GM12878 (cell line): ENCODE measurements around the gene MLPH. TPM values are rescaled to one million over a fixed set of nuclear protein-coding genes. Genes with fewer than 3 reads are reported as not detected.

Source experiments
- ATAC-seq: fragments of 200-7000 bp; cut with Tn5 transposase; 3 replicates; pipeline ENCODE4 v1.9.1; 2020; ENCODE audit warnings: mild to moderate bottlenecking, moderate library complexity
- BruUV-seq: library from RNA; stranded (reverse); fragments of 400-500 nt; replicated peaks from 2 replicates; lab custom pipeline; 2021; lab: Mats Ljungman, UMichigan
- CTCF ChIA-PET: fragments of 300-600 bp; sonication (Branson Sonifier 250); formaldehyde crosslinking; extraction: SDS; loops from one replicate; lab custom pipeline; 2021; ENCODE audit warnings: inconsistent platforms; lab: Yijun Ruan, JAX
- POLR2A ChIA-PET: fragments of 350-600 bp; formaldehyde crosslinking; extraction: SDS; loops from one replicate; lab custom pipeline; 2021; ENCODE audit warnings: inconsistent platforms; lab: Charles Lee
- RAD21 ChIA-PET: fragments of 300-600 bp; sonication (Branson Sonifier 250); formaldehyde crosslinking; loops from one replicate; lab custom pipeline; 2023; ENCODE audit warnings: antibody characterized with exemption; ENCODE audit not compliant: unreplicated experiment; lab: Charles Lee
- SMC1A ChIA-PET: fragments of 300-600 bp; sonication (Branson Sonifier 250); formaldehyde crosslinking; loops from one replicate; lab custom pipeline; 2023; ENCODE audit not compliant: unreplicated experiment, uncharacterized antibody; lab: Charles Lee
- DNase-seq: peaks from one replicate; pipeline ENCODE4 v3.0.0-alpha.2; 2011; ENCODE audit warnings: low read depth, low spot score
- FAIRE-seq: peaks from 3 replicates; lab custom pipeline; 2011; peaks lifted over from hg19 to GRCh38; lab: Jason Lieb, UNC
- H2AFZ ChIP-seq: 2 replicates; pipeline ENCODE4 v1.6.0; 2011; ENCODE audit warnings: low read depth, low read length, control low read depth; ENCODE audit not compliant: control insufficient read depth
- H3K27ac ChIP-seq: 2 replicates; pipeline ENCODE4 v1.5.1; 2011; ENCODE audit warnings: control low read depth; ENCODE audit not compliant: control insufficient read depth, insufficient read depth
- H3K27me3 ChIP-seq, 2 experiments: replicated peaks in 1 of 2; 2 replicates each; pipeline versions ENCODE4 v1.6.0 to v1.6.1; 2011; ENCODE audit warnings: low read length in 1 of 2; ENCODE audit not compliant: control insufficient read depth in 2 of 2, insufficient read depth in 2 of 2
- H3K36me3 ChIP-seq, 2 experiments: 2 replicates each; pipeline ENCODE4 v1.5.1; 2011; ENCODE audit warnings: low read length in 1 of 2; ENCODE audit not compliant: control insufficient read depth in 2 of 2, insufficient read depth in 2 of 2
- H3K4me1 ChIP-seq: 2 replicates; pipeline ENCODE4 v1.6.1; 2011; ENCODE audit warnings: mild to moderate bottlenecking, low read length, moderate library complexity, mixed read lengths; ENCODE audit not compliant: control insufficient read depth, insufficient read depth
- H3K4me2 ChIP-seq: 2 replicates; pipeline ENCODE4 v1.6.0; 2011; ENCODE audit warnings: control low read depth; ENCODE audit not compliant: control insufficient read depth, insufficient read depth
- H3K4me3 ChIP-seq: fragments of 200-600 bp; sonication (generic); 2 replicates; pipeline ENCODE4 v1.5.1; 2016
- H3K79me2 ChIP-seq: 2 replicates; pipeline ENCODE4 v1.6.0; 2011; ENCODE audit warnings: low read length; ENCODE audit not compliant: control insufficient read depth, insufficient read depth
- H3K9ac ChIP-seq: 2 replicates; pipeline ENCODE4 v1.8.0; 2011; ENCODE audit warnings: low read length, control low read depth, mixed read lengths; ENCODE audit not compliant: control insufficient read depth, insufficient read depth
- H3K9me3 ChIP-seq: replicated peaks from 3 replicates; pipeline ENCODE4 v1.5.1; 2011; ENCODE audit warnings: mild to moderate bottlenecking, low read length; ENCODE audit not compliant: control insufficient read depth, insufficient read depth
- H4K20me1 ChIP-seq: 2 replicates; pipeline ENCODE4 v1.6.0; 2011; ENCODE audit not compliant: control insufficient read depth, insufficient read depth
- BCL11A ChIP-seq: IDR thresholded peaks from 2 replicates; pipeline ENCODE4 v1.6.1; 2011; ENCODE audit warnings: low read depth, low read length
- BMI1 ChIP-seq: fragments of 450-650 bp; IDR thresholded peaks from 2 replicates; pipeline ENCODE4 v1.6.1; 2016; ENCODE audit warnings: mild to moderate bottlenecking, moderate library complexity, borderline replicate concordance
- CHD1 ChIP-seq: IDR thresholded peaks from 2 replicates; pipeline ENCODE4 v1.6.1; 2012; ENCODE audit warnings: low read depth, low read length, improper control_type of control experiment
- CREB1 ChIP-seq: IDR thresholded peaks from 2 replicates; pipeline ENCODE4 v1.6.1; 2012; ENCODE audit warnings: low read depth, mild to moderate bottlenecking, inconsistent platforms
- GATAD2B ChIP-seq: fragments of 450-650 bp; conservative IDR thresholded peaks from 2 replicates; pipeline ENCODE4 v1.6.1; 2017; ENCODE audit warnings: low read depth, mild to moderate bottlenecking, moderate library complexity
- IKZF1 ChIP-seq: fragments of 450-650 bp; conservative IDR thresholded peaks from 2 replicates; pipeline ENCODE4 v1.6.1; 2017; ENCODE audit warnings: antibody characterized with exemption, mild to moderate bottlenecking
- JUNB ChIP-seq: IDR thresholded peaks from 2 replicates; pipeline ENCODE4 v1.6.1; 2016; ENCODE audit warnings: antibody characterized with exemption, mild to moderate bottlenecking
- MTA2 ChIP-seq: fragments of 450-650 bp; IDR thresholded peaks from 2 replicates; pipeline ENCODE4 v1.6.1; 2016; ENCODE audit warnings: low read depth, mild to moderate bottlenecking, moderate library complexity
- MTA3 ChIP-seq: IDR thresholded peaks from 2 replicates; pipeline ENCODE4 v1.6.1; 2012; ENCODE audit warnings: low read length, inconsistent platforms, borderline replicate concordance
- RELA ChIP-seq: fragments of 450-650 bp; IDR thresholded peaks from 2 replicates; pipeline ENCODE4 v1.8.0; 2014; ENCODE audit warnings: borderline replicate concordance; ENCODE audit not compliant: partially characterized antibody
- SMAD1 ChIP-seq: fragments of 450-650 bp; IDR thresholded peaks from 2 replicates; pipeline ENCODE4 v1.6.1; 2018; ENCODE audit warnings: mild to moderate bottlenecking, low read depth; ENCODE audit not compliant: partially characterized antibody
- SP1 ChIP-seq: IDR thresholded peaks from one replicate; pipeline ENCODE4 v1.6.1; 2011; ENCODE audit warnings: low read depth, low read length
- SUPT20H ChIP-seq: IDR thresholded peaks from 2 replicates; pipeline ENCODE4 v1.6.1; 2011; ENCODE audit warnings: low read depth, mild to moderate bottlenecking, low read length, moderate library complexity, borderline replicate concordance; ENCODE audit not compliant: control insufficient read depth
- TCF12 ChIP-seq: IDR thresholded peaks from 2 replicates; pipeline ENCODE4 v1.6.1; 2011; ENCODE audit warnings: low read depth, mild to moderate bottlenecking, low read length
- WGBS: methylation state at CpG from one replicate; pipeline ENCODE4 v1.1.6; 2016; ENCODE audit warnings: low lambda C conversion rate; ENCODE audit not compliant: insufficient replicate concordance, insufficient coverage; ENCODE audit errors: missing lambda C conversion rate; 5-methylcytosine and 5-hydroxymethylcytosine counted together
- in situ Hi-C: fragments of 300-500 bp; cut with MboI; formaldehyde crosslinking; loops from 9 replicates; pipeline ENCODE4 v1.14.3; 2018; ENCODE audit warnings: mixed read lengths
- intact Hi-C: fragments of 100-400 bp; cut with micrococcal nuclease; formaldehyde crosslinking; loops from one replicate; pipeline ENCODE4 v1.14.2; 2022; ENCODE audit not compliant: unreplicated experiment
- polyA plus RNA-seq, 11 experiments: library from polyadenylated mRNA; depleted of rRNA in 4 of 11; unstranded in 6 of 11; stranded (reverse) in 5 of 11; fragments of >200 nt; fragmentation: Nextera tagmentation in 4 of 11; fragmentation: Illumina TruSeq in 1 of 11; extraction: Ambion mirVana in 4 of 11; extraction: Trizol in 1 of 11; gene quantifications; 1 replicate in 1 of 11; 2 replicates in 10 of 11; pipeline versions ENCODE4 v1.2.1 to v1.2.3, GENCODE V29; 2011 to 2016; ENCODE audit warnings: inconsistent platforms in 2 of 11, missing spikeins in 2 of 11, low read depth in 1 of 11
- total RNA-seq, 4 experiments: library from RNA; depleted of rRNA in 3 of 4; stranded (reverse); fragments of >200 nt in 3 of 4; fragmentation: Illumina TruSeq in 1 of 4; extraction: Trizol in 1 of 4; gene quantifications; 2 replicates each; pipeline versions ENCODE4 v1.2.1 to v1.2.3, GENCODE V29; 2013 to 2021
- TF ChIP-seq, protein P1 (sequence below): IDR thresholded peaks from 2 replicates; pipeline ENCODE4 v1.6.1; 2012; ENCODE audit warnings: low read depth, low read length, improper control_type of control experiment
- TF ChIP-seq, protein P2 (sequence below): fragments of 450-650 bp; formaldehyde crosslinking; IDR thresholded peaks from 2 replicates; pipeline ENCODE4 v1.4.0; 2020; ENCODE audit warnings: mild to moderate bottlenecking, moderate library complexity
- TF ChIP-seq, protein P3 (sequence below): fragments of 450-650 bp; IDR thresholded peaks from 2 replicates; pipeline ENCODE4 v1.6.1; 2014; ENCODE audit warnings: mild to moderate bottlenecking

The MLPH gene
- total and polyA plus RNA-seq, 10 of the 15 experiments (the other 5 are each of a cell fraction or from before 2014, with no cell fraction given) = 0.16 to 0.85 TPM; not detected in 8

DNA sequence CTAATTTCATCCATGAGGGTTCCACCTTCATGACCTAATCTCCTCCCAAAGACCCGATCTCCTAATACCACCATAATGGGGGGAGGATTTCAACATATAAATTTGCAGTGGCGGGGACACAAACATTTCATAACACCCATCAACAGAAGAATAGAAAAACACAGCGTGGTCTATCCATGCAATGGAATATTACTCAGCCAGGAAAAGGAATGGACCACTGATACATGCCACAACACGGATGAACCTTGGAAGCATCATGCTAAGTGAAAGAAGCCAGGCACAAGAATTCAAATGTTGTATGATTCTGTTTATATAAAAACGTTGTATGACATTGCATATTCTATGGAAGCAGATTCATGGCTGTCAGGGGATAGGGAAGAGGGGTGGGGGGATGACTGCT is 82.0 kb downstream of the MLPH start:
- intact Hi-C loops = no loop called here
- ChIA-PET POLR2A (no interaction called here), SMC1A (interaction anchor here (1.1 kb wide), 1 partner anchor 56 kb away, joined by 4 read pairs; no protein-coding TSS in a partner anchor), RAD21 (interaction anchor here (1.2 kb wide), 1 partner anchor 54 kb away, joined by 4 read pairs; no protein-coding TSS in a partner anchor), CTCF (no interaction called here)
- no peaks in the 10 kb centered on the region for H4K20me1 ChIP-seq
- no peak for FAIRE-seq
- H3K9ac ChIP-seq = no peak overlapping the region
- no peaks in the 10 kb centered on the region; a peak in 1 of 4 replicates for H3K27me3 ChIP-seq
- TF ChIP-seq MTA3 (no peak), SMAD1 (no peak), CHD1 (no peak), TCF12 (no peak), RELA (no peak), IKZF1 (no peak), JUNB (no peak), SUPT20H (no peak), MTA2 (no peak), BMI1 (no peak), GATAD2B (no peak), CREB1 (no peak), SP1 (no peak), BCL11A (no peak)
- TF ChIP-seq, protein P1, sequence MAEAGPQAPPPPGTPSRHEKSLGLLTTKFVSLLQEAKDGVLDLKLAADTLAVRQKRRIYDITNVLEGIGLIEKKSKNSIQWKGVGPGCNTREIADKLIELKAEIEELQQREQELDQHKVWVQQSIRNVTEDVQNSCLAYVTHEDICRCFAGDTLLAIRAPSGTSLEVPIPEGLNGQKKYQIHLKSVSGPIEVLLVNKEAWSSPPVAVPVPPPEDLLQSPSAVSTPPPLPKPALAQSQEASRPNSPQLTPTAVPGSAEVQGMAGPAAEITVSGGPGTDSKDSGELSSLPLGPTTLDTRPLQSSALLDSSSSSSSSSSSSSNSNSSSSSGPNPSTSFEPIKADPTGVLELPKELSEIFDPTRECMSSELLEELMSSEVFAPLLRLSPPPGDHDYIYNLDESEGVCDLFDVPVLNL = no peak
- TF ChIP-seq, protein P2, sequence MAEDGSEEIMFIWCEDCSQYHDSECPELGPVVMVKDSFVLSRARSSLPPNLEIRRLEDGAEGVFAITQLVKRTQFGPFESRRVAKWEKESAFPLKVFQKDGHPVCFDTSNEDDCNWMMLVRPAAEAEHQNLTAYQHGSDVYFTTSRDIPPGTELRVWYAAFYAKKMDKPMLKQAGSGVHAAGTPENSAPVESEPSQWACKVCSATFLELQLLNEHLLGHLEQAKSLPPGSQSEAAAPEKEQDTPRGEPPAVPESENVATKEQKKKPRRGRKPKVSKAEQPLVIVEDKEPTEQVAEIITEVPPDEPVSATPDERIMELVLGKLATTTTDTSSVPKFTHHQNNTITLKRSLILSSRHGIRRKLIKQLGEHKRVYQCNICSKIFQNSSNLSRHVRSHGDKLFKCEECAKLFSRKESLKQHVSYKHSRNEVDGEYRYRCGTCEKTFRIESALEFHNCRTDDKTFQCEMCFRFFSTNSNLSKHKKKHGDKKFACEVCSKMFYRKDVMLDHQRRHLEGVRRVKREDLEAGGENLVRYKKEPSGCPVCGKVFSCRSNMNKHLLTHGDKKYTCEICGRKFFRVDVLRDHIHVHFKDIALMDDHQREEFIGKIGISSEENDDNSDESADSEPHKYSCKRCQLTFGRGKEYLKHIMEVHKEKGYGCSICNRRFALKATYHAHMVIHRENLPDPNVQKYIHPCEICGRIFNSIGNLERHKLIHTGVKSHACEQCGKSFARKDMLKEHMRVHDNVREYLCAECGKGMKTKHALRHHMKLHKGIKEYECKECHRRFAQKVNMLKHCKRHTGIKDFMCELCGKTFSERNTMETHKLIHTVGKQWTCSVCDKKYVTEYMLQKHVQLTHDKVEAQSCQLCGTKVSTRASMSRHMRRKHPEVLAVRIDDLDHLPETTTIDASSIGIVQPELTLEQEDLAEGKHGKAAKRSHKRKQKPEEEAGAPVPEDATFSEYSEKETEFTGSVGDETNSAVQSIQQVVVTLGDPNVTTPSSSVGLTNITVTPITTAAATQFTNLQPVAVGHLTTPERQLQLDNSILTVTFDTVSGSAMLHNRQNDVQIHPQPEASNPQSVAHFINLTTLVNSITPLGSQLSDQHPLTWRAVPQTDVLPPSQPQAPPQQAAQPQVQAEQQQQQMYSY (CRISPR knock-in tag) = no peak
- TF ChIP-seq, protein P3, sequence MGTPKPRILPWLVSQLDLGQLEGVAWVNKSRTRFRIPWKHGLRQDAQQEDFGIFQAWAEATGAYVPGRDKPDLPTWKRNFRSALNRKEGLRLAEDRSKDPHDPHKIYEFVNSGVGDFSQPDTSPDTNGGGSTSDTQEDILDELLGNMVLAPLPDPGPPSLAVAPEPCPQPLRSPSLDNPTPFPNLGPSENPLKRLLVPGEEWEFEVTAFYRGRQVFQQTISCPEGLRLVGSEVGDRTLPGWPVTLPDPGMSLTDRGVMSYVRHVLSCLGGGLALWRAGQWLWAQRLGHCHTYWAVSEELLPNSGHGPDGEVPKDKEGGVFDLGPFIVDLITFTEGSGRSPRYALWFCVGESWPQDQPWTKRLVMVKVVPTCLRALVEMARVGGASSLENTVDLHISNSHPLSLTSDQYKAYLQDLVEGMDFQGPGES = no peak
- H3K4me1 ChIP-seq = no peaks in the 10 kb centered on the region
- no peaks in the 10 kb centered on the region for H3K79me2 ChIP-seq
- in situ Hi-C loops = no loop called here
- H3K4me3 ChIP-seq = no peak overlapping the region
- 45% methylated on average over 5 of the region's 5 CpGs for WGBS
- no peak for DNase-seq
- H3K27ac ChIP-seq = no peak overlapping the region
- H3K36me3 ChIP-seq = no peaks in the 10 kb centered on the region
- no TSS peak for BruUV-seq
- no peak for ATAC-seq
- no peaks in the 10 kb centered on the region; the same call in 2 of the 3 replicates for H3K9me3 ChIP-seq
- no peak overlapping the region for H2AFZ ChIP-seq
- H3K4me2 ChIP-seq = no peak overlapping the region
